IMR-90 (cell line): ENCODE results near the gene ZFYVE28. TPM values are rescaled to one million over a fixed set of nuclear protein-coding genes. Genes with fewer than 3 reads are reported as not detected.

Experiments
- ATAC-seq: fragments of 200-7000 bp; cut with Tn5 transposase; 2 replicates; pipeline ENCODE4 v1.9.1; 2020; ENCODE audit warnings: low read depth, mild to moderate bottlenecking, moderate library complexity
- BruUV-seq: library from RNA; stranded (reverse); fragments of 400-500 nt; replicated peaks from 2 replicates; lab custom pipeline; 2021; lab: Mats Ljungman, UMichigan
- CTCF ChIA-PET: fragments of 300-600 bp; formaldehyde crosslinking; extraction: SDS; loops from one replicate; lab custom pipeline; 2021; ENCODE audit warnings: antibody characterized with exemption; lab: Yijun Ruan, JAX
- POLR2A ChIA-PET: fragments of 300-600 bp; sonication (Branson Sonifier 250); formaldehyde crosslinking; loops from one replicate; lab custom pipeline; 2022; ENCODE audit warnings: antibody characterized with exemption; ENCODE audit not compliant: unreplicated experiment; lab: Charles Lee
- DNase-seq: peaks from one replicate; pipeline ENCODE4 v3.0.0; 2013
- H2AFZ ChIP-seq: replicated peaks from 2 replicates; pipeline ENCODE3; 2013; ENCODE audit warnings: low read length, mild to moderate bottlenecking; ENCODE audit not compliant: poor library complexity
- H2AK5ac ChIP-seq: 2 replicates; pipeline ENCODE4 v1.6.1; 2013; ENCODE audit warnings: low read depth, low read length, inconsistent platforms
- H2AK9ac ChIP-seq: replicated peaks from 2 replicates; pipeline ENCODE3; 2013; ENCODE audit warnings: mild to moderate bottlenecking, low read depth, low read length, moderate library complexity; ENCODE audit not compliant: poor library complexity
- H2BK120ac ChIP-seq: 2 replicates; pipeline ENCODE4 v1.6.1; 2013; ENCODE audit warnings: low read depth, low read length, inconsistent platforms
- H2BK15ac ChIP-seq: 3 replicates; pipeline ENCODE4 v1.6.1; 2013; ENCODE audit warnings: low read depth, low read length, inconsistent platforms
- H2BK20ac ChIP-seq: 2 replicates; pipeline ENCODE4 v1.6.1; 2013; ENCODE audit warnings: low read depth, mild to moderate bottlenecking, inconsistent platforms, low read length, moderate library complexity
- H2BK5ac ChIP-seq: 2 replicates; pipeline ENCODE4 v1.6.1; 2013; ENCODE audit warnings: mild to moderate bottlenecking, low read depth, low read length, inconsistent platforms; ENCODE audit not compliant: poor library complexity, severe bottlenecking
- H3K14ac ChIP-seq: replicated peaks from 2 replicates; pipeline ENCODE4 v1.6.1; 2013; ENCODE audit warnings: low read depth, low read length, inconsistent platforms
- H3K18ac ChIP-seq: 2 replicates; pipeline ENCODE4 v1.6.1; 2013; ENCODE audit warnings: low read depth, low read length, control low read depth
- H3K23ac ChIP-seq: 2 replicates; pipeline ENCODE4 v1.6.1; 2013; ENCODE audit warnings: low read depth, low read length, inconsistent platforms
- H3K27ac ChIP-seq: 2 replicates; pipeline ENCODE4 v1.5.1; 2013; ENCODE audit warnings: mild to moderate bottlenecking, control low read depth, low read length; ENCODE audit not compliant: insufficient read depth
- H3K27me3 ChIP-seq: 2 replicates; pipeline ENCODE4 v1.6.1; 2013; ENCODE audit warnings: low read length; ENCODE audit not compliant: control insufficient read depth, insufficient read depth
- H3K36me3 ChIP-seq: 2 replicates; pipeline ENCODE4 v1.6.1; 2013; ENCODE audit warnings: low read length, mixed read lengths; ENCODE audit not compliant: control insufficient read depth, insufficient read depth
- H3K4ac ChIP-seq: 2 replicates; pipeline ENCODE4 v1.6.1; 2013; ENCODE audit warnings: low read depth, low read length, inconsistent platforms
- H3K4me1 ChIP-seq: 2 replicates; pipeline ENCODE4 v1.6.1; 2013; ENCODE audit warnings: low read length, mixed read lengths; ENCODE audit not compliant: control insufficient read depth, insufficient read depth
- H3K4me2 ChIP-seq: 2 replicates; pipeline ENCODE4 v1.6.1; 2013; ENCODE audit warnings: low read depth, mild to moderate bottlenecking, control low read depth, low read length, moderate library complexity
- H3K4me3 ChIP-seq: 2 replicates; pipeline ENCODE4 v1.5.1; 2013; ENCODE audit warnings: low read depth, mild to moderate bottlenecking, control low read depth, low read length, moderate library complexity; ENCODE audit not compliant: insufficient read depth
- H3K56ac ChIP-seq: 2 replicates; pipeline ENCODE4 v1.6.1; 2013; ENCODE audit warnings: low read length, inconsistent platforms; ENCODE audit not compliant: insufficient read depth; ENCODE audit errors: extremely low read depth
- H3K79me1 ChIP-seq, 2 experiments: 2 replicates each; pipeline ENCODE4 v1.6.1; 2013; ENCODE audit warnings: low read length in 2 of 2, inconsistent platforms in 1 of 2, low read depth in 1 of 2
- H3K9ac ChIP-seq: 2 replicates; pipeline ENCODE4 v1.6.1; 2013; ENCODE audit warnings: low read depth, low read length, control low read depth
- H3K9me1 ChIP-seq: 2 replicates; pipeline ENCODE4 v1.6.1; 2013; ENCODE audit warnings: low read length, inconsistent platforms; ENCODE audit not compliant: insufficient read depth
- H3K9me3 ChIP-seq: 2 replicates; pipeline ENCODE4 v1.6.1; 2013; ENCODE audit warnings: low read length; ENCODE audit not compliant: control insufficient read depth, insufficient read depth
- H4K20me1 ChIP-seq: 2 replicates; pipeline ENCODE4 v1.6.1; 2013; ENCODE audit warnings: low read length, inconsistent platforms; ENCODE audit not compliant: insufficient read depth
- H4K5ac ChIP-seq: 2 replicates; pipeline ENCODE4 v1.6.1; 2013; ENCODE audit warnings: mild to moderate bottlenecking, low read depth, low read length, control low read depth
- H4K8ac ChIP-seq, 2 experiments: 2 replicates each; pipeline ENCODE4 v1.6.1; 2013; ENCODE audit warnings: low read depth in 2 of 2, low read length in 2 of 2, control low read depth in 1 of 2, inconsistent platforms in 1 of 2
- H4K91ac ChIP-seq: 2 replicates; pipeline ENCODE4 v1.6.1; 2013; ENCODE audit warnings: low read depth, low read length, inconsistent platforms; ENCODE audit not compliant: insufficient read depth
- CHD1 ChIP-seq: IDR thresholded peaks from 2 replicates; pipeline ENCODE4 v1.6.1; 2012; ENCODE audit warnings: low read depth, low read length, improper control_type of control experiment
- MAFK ChIP-seq: IDR thresholded peaks from 2 replicates; pipeline ENCODE4 v1.6.1; 2012; ENCODE audit warnings: low read depth, low read length, improper control_type of control experiment
- RAD21 ChIP-seq: IDR thresholded peaks from 2 replicates; pipeline ENCODE4 v1.6.1; 2012; ENCODE audit warnings: low read length, improper control_type of control experiment
- SMC3 ChIP-seq: fragments of 150-350 bp; IDR thresholded peaks from 2 replicates; pipeline ENCODE4 v1.6.1; 2016; ENCODE audit warnings: low read depth, mild to moderate bottlenecking, antibody characterized with exemption, low read length, moderate library complexity
- WGBS, 2 experiments: methylation state at CpG; one replicate each; pipeline versions ENCODE4 v1.1.5 to v1.1.7; 2013; ENCODE audit warnings: missing lambda C conversion rate in 2 of 2; ENCODE audit not compliant: insufficient read length in 1 of 2; ENCODE audit errors: extremely low coverage in 2 of 2; 5-methylcytosine and 5-hydroxymethylcytosine counted together
- dilution Hi-C: fragments of 300-500 bp; cut with HindIII; formaldehyde crosslinking; loops from one replicate; pipeline ENCODE4 v1.14.3; 2018; ENCODE audit warnings: low sequenced_read_pairs; ENCODE audit not compliant: unreplicated experiment
- in situ Hi-C: fragments of 300-500 bp; cut with MboI; formaldehyde crosslinking; loops from 3 replicates; pipeline ENCODE4 v1.14.3; 2019; ENCODE audit warnings: low sequenced_read_pairs, inconsistent platforms, mixed read lengths
- intact Hi-C: fragments of 100-400 bp; cut with micrococcal nuclease; formaldehyde crosslinking; loops from 2 replicates; pipeline ENCODE4 v1.10.0; 2022
- polyA plus RNA-seq, 3 experiments: library from polyadenylated mRNA; depleted of rRNA; stranded (reverse); fragments of >200 nt; gene quantifications; 2 replicates each; pipeline ENCODE4 v1.2.3, GENCODE V29; 2012; ENCODE audit warnings: low replicate concordance in 1 of 3
- total RNA-seq: library from RNA; depleted of rRNA; stranded (reverse); fragments of >200 nt; gene quantifications from 2 replicates; pipeline ENCODE4 v1.2.3, GENCODE V29; 2012

The ZFYVE28 gene
- total and polyA plus RNA-seq, 2 of the 4 experiments (the other 2 are of a cell fraction): 0.36 to 1.2 TPM

DNA sequence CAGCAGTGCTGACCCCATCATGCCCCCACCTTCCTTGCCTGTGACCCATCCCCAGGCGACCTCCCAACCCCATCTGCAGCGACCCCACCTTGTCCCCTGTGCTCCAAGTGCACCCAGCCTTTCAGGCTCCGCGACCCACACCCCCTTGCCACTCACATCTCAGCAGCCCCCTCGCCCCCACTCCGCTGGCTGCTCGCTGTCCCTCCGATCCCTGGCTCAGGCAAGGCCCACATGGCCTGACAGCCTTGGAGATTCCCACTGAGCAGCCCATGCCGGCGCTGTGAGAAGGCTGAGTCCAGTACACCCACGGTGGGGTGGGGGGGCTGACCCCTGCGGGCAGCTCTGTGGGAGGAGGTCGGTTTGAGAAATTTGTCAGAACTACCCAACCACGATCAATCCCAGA is 9.1 kb downstream of the ZFYVE28 start:
- Histone ChIP-seq H3K18ac (no peak overlapping the region), H3K4ac (no peak overlapping the region), H2BK15ac (no peak overlapping the region), H2BK120ac (no peak overlapping the region), H4K91ac (no peak overlapping the region), H3K79me1 (peaks cover 0 to 3% of the 10 kb centered on the region in 2 experiments; a peak in 1 of 4 replicates), H2BK5ac (no peak overlapping the region), H3K9ac (no peak overlapping the region), H2BK20ac (no peak overlapping the region), H2AFZ (no peak overlapping the region), H4K5ac (no peak overlapping the region), H3K9me3 (no peaks in the 10 kb centered on the region), H3K36me3 (no peaks in the 10 kb centered on the region), H3K56ac (no peak overlapping the region), H3K4me1 (peaks cover 15% of the 10 kb centered on the region), H2AK5ac (no peak overlapping the region), H3K27me3 (peaks cover 7% of the 10 kb centered on the region; the same call in 1 of the 2 replicates), H3K4me2 (no peak overlapping the region), H2AK9ac (no peak overlapping the region), H4K20me1 (no peaks in the 10 kb centered on the region), H4K8ac (no peak overlapping the region), H3K27ac (no peak overlapping the region), H3K9me1 (peaks cover 14% of the 10 kb centered on the region), H3K14ac (no peak overlapping the region), H3K4me3 (no peak overlapping the region), H3K23ac (no peak overlapping the region)
- in situ Hi-C loops: no loop called here
- ATAC-seq (no peak), DNase-seq (no peak)
- dilution Hi-C loops: no loop called here
- ChIA-PET CTCF (no interaction called here), POLR2A (no interaction called here)
- BruUV-seq: no TSS peak
- TF ChIP-seq SMC3 (no peak), CHD1 (no peak), MAFK (no peak), RAD21 (no peak)
- WGBS, 2 experiments: 67% methylated on average over 2 of the region's 14 CpGs; no CpG with 5 or more reads in 1 of the 2 experiments
- intact Hi-C loops: no loop called here
